Activated CD8-positive, alpha-beta memory T cell treated with anti-CD3 and anti-CD28 coated beads for 4 hours (primary cell): ENCODE data around the gene BTG2.
A peak's percentile ranks its signal among the peaks of the same experiment; 100 is the strongest.

Source experiments
- DNase-seq, 2 donors: peaks; one replicate each; pipeline ENCODE4 v3.0.0-alpha.2; 2020; ENCODE audit warnings: low read depth in 2 of 2

BTG2 gene

GRCh38 chr1:203316626-203317093, 11.3 kb downstream of the BTG2 start:
- DNase-seq = no peak

GRCh38 chr1:203317429-203318228, 12.3 kb downstream of the BTG2 start:
- DNase-seq = no peak

GRCh38 chr1:203318229-203318517, 12.9 kb downstream of the BTG2 start:
- DNase-seq = no peak

- no peak for DNase-seq
These were observed 15.4 kb downstream of the BTG2 start for GRCh38 chr1:203320591-203321272.

- no peak for DNase-seq
These were observed 16.1 kb downstream of the BTG2 start for GRCh38 chr1:203321273-203322052.

GRCh38 chr1:203322500-203323179, 17.3 kb downstream of the BTG2 start:
- no peak for DNase-seq

GRCh38 chr1:203323587-203323986, 18.3 kb downstream of the BTG2 start:
- DNase-seq = no peak

- no peak for DNase-seq
These were observed 19.0 kb downstream of the BTG2 start for GRCh38 chr1:203324105-203325025.

GRCh38 chr1:203325026-203325417, 19.7 kb downstream of the BTG2 start:
- no peak for DNase-seq

- DNase-seq = no peak
These were observed 20.2 kb downstream of the BTG2 start for GRCh38 chr1:203325418-203326091.

- peak; percentile 89 to 90 for DNase-seq
These were observed 21.7 kb downstream of the BTG2 start for GRCh38 chr1:203326830-203327683.

- DNase-seq = peak in 1 of 2 donors; percentile 55
These were observed 22.6 kb downstream of the BTG2 start for GRCh38 chr1:203327684-203328457.

- DNase-seq = no peak
These were observed 23.4 kb downstream of the BTG2 start for GRCh38 chr1:203328714-203329122.

- DNase-seq = no peak
These were observed 25.9 kb downstream of the BTG2 start for GRCh38 chr1:203331224-203331623.

GRCh38 chr1:203335503-203335902, 30.2 kb downstream of the BTG2 start:
- DNase-seq = no peak

- DNase-seq = no peak
These were observed 30.8 kb downstream of the BTG2 start for GRCh38 chr1:203336097-203336496.

- DNase-seq = peak in 1 of 2 donors; percentile 23
These were observed 33.2 kb downstream of the BTG2 start for GRCh38 chr1:203338335-203339036.
